ENCODE data around the gene POLRMT. TPM values are rescaled to one million over a fixed set of nuclear protein-coding genes. Genes with fewer than 3 reads are reported as not detected.

POLRMT gene
- total RNA-seq, 1 donor from 2014 or later = 68.4 TPM

- no peak overlapping the region for H3K4me3 Mint-ChIP-seq (ENCODE audit: low read depth)
- no peak overlapping the region for H3K27ac Mint-ChIP-seq
- H3K36me3 Mint-ChIP-seq (ENCODE audit: insufficient read depth) = peaks cover 4% of the 10 kb centered on the region
- no peak for DNase-seq (ENCODE audit: low spot score, unreplicated experiment)
- H3K9me3 Mint-ChIP-seq (ENCODE audit: low read depth) = no peaks in the 10 kb centered on the region
- no peaks in the 10 kb centered on the region for H3K4me1 Mint-ChIP-seq (ENCODE audit: low read depth)
- TF ChIP-seq CTCF (IDR thresholded peaks at IDR 0.05; ENCODE audit: unreplicated experiment) = no peak
- H3K27me3 Mint-ChIP-seq = peaks cover 5% of the 10 kb centered on the region
These were observed 10.4 kb upstream of the POLRMT start for GRCh38 chr19:643736-644135.

- Mint-ChIP-seq H3K4me3 (ENCODE audit: low read depth) (no peak overlapping the region), H3K9me3 (ENCODE audit: low read depth) (no peaks in the 10 kb centered on the region), H3K36me3 (ENCODE audit: insufficient read depth) (peaks cover 4% of the 10 kb centered on the region), H3K27ac (no peak overlapping the region), H3K27me3 (peaks cover 9% of the 10 kb centered on the region), H3K4me1 (ENCODE audit: low read depth) (no peaks in the 10 kb centered on the region)
- TF ChIP-seq CTCF (IDR thresholded peaks at IDR 0.05; ENCODE audit: unreplicated experiment) = no peak
- no peak for DNase-seq (ENCODE audit: low spot score, unreplicated experiment)
These were observed 9.7 kb upstream of the POLRMT start for GRCh38 chr19:642767-643727.

GRCh38 chr19:641702-642101 is 8.4 kb upstream of the POLRMT start:
- TF ChIP-seq CTCF (IDR thresholded peaks at IDR 0.05; ENCODE audit: unreplicated experiment) = no peak
- no peak overlapping the region for H3K27ac Mint-ChIP-seq
- H3K4me3 Mint-ChIP-seq (ENCODE audit: low read depth) = no peak overlapping the region
- peaks cover 4% of the 10 kb centered on the region for H3K36me3 Mint-ChIP-seq (ENCODE audit: insufficient read depth)
- H3K27me3 Mint-ChIP-seq = peaks cover 19% of the 10 kb centered on the region
- no peaks in the 10 kb centered on the region for H3K4me1 Mint-ChIP-seq (ENCODE audit: low read depth)
- DNase-seq (ENCODE audit: low spot score, unreplicated experiment) = no peak
- no peaks in the 10 kb centered on the region for H3K9me3 Mint-ChIP-seq (ENCODE audit: low read depth)

- H3K4me3 Mint-ChIP-seq (ENCODE audit: low read depth) = no peak overlapping the region
- H3K36me3 Mint-ChIP-seq (ENCODE audit: insufficient read depth) = peaks cover 2% of the 10 kb centered on the region
These were observed 7.4 kb upstream of the POLRMT start for GRCh38 chr19:640606-641189.

More at GRCh38 chr19:640606-641189, 7.4 kb upstream of the POLRMT start:
- Mint-ChIP-seq H3K9me3 (ENCODE audit: low read depth) (no peaks in the 10 kb centered on the region), H3K27me3 (peaks cover 19% of the 10 kb centered on the region), H3K27ac (no peak overlapping the region), H3K4me1 (ENCODE audit: low read depth) (no peaks in the 10 kb centered on the region)
- DNase-seq (ENCODE audit: low spot score, unreplicated experiment) = no peak
- TF ChIP-seq CTCF (IDR thresholded peaks at IDR 0.05; ENCODE audit: unreplicated experiment) = no peak
